ENCODE data around the gene ITFG1.
"Not testable (repeated sequence)": the region's sequence is repeated elsewhere in the genome, so short reads cannot be mapped to it uniquely, and the experiment has no call there.

Gene ITFG1

GRCh38 chr16:47229053-47230050, 231.5 kb downstream of the ITFG1 start:
- no peak for DNase-seq

GRCh38 chr16:47228241-47228640, 232.6 kb downstream of the ITFG1 start:
- DNase-seq = no peak

GRCh38 chr16:47213761-47214440, 247.0 kb downstream of the ITFG1 start:
- no peak for DNase-seq

GRCh38 chr16:47211218-47211617, 249.6 kb downstream of the ITFG1 start:
- no peak for DNase-seq

- no peak for DNase-seq
Observed at GRCh38 chr16:47204736-47205504, 255.9 kb downstream of the ITFG1 start.

- peak; percentile 89 for DNase-seq
Observed at GRCh38 chr16:47203433-47203832, 257.4 kb downstream of the ITFG1 start.

- no peak for DNase-seq
Observed at GRCh38 chr16:47198180-47198575, 262.7 kb downstream of the ITFG1 start.

- no peak for DNase-seq
Observed at GRCh38 chr16:47197536-47198179, 263.2 kb downstream of the ITFG1 start.

GRCh38 chr16:47196457-47196856, 264.4 kb downstream of the ITFG1 start:
- DNase-seq = peak; percentile 19

GRCh38 chr16:47182318-47182717, 278.5 kb downstream of the ITFG1 start:
- DNase-seq = no peak

GRCh38 chr16:47181066-47181465, 279.8 kb downstream of the ITFG1 start:
- DNase-seq = not testable (repeated sequence)

- no peak for DNase-seq
Observed at GRCh38 chr16:47180073-47180472, 280.8 kb downstream of the ITFG1 start.

- no peak for DNase-seq
Observed at GRCh38 chr16:47175152-47175551, 285.7 kb downstream of the ITFG1 start.

GRCh38 chr16:47162670-47163420, 298.0 kb downstream of the ITFG1 start:
- no peak for DNase-seq

GRCh38 chr16:47161464-47161863, 299.4 kb downstream of the ITFG1 start:
- no peak for DNase-seq

GRCh38 chr16:47160422-47160821, 300.4 kb downstream of the ITFG1 start:
- DNase-seq = no peak

GRCh38 chr16:47158992-47159391, 301.9 kb downstream of the ITFG1 start:
- DNase-seq = no peak

GRCh38 chr16:47156680-47157215, 304.1 kb downstream of the ITFG1 start:
- DNase-seq = no peak

GRCh38 chr16:47152501-47152900, 308.4 kb downstream of the ITFG1 start:
- not testable (repeated sequence) for DNase-seq

GRCh38 chr16:47150067-47150466, 310.8 kb downstream of the ITFG1 start:
- DNase-seq = no peak

- no peak for DNase-seq
Observed at GRCh38 chr16:47144559-47144877, 316.3 kb downstream of the ITFG1 start.

Measured in NCI-H774 (cell line).